Activated CD4-positive, alpha-beta T cell treated with anti-CD3 and anti-CD28 coated beads, Interleukin-2, amount 50 U/mL, for 24 hours (primary cell): ENCODE measurements around the gene KCNF1.

Experiments
- DNase-seq, 2 donors: peaks; one replicate each; pipeline ENCODE4 v3.0.0-alpha.2; 2020; ENCODE audit warnings: low read depth in 1 of 2, low spot score in 1 of 2

Gene KCNF1

DNA sequence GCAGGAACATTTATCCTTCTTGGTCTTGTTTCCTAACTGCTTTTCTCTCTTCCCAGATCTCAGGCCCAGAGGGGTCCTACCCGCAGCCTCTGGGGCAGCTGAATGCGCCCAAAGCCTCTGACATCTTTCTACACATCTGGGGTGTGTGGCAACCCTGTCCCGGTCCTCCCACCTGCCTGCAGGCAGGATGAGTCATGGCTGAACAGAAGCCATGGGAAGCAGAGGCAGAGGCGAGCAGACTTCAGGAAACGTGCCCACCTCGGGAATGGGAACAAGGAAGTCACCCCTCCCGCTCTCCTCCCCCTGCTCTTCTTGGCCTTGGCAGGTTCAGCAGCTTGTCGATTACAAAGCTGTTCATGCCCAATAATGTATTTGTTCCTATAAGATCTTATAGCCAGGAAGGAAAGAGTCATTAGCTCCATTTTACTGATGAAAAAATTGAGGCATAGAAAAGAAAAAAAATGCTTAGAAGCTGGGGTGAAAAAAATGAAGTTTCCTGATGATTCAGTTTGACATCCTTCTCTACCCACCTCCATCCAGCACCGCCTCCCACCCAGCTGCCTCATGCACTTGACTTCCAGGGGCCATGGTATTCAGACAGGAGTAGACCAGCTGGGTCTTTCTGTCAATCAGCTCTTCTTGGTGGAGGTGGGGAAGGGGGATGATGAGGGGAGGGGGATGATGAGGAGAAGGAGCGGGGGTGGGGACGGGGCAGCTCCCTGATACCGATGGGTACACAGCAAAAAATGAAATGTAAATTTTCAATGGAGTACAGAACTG is 10.4 kb upstream of the KCNF1 start:
- no peak for DNase-seq

- no peak for DNase-seq
These were observed 7.9 kb upstream of the KCNF1 start for GRCh38 chr2:10903861-10904210.

DNA sequence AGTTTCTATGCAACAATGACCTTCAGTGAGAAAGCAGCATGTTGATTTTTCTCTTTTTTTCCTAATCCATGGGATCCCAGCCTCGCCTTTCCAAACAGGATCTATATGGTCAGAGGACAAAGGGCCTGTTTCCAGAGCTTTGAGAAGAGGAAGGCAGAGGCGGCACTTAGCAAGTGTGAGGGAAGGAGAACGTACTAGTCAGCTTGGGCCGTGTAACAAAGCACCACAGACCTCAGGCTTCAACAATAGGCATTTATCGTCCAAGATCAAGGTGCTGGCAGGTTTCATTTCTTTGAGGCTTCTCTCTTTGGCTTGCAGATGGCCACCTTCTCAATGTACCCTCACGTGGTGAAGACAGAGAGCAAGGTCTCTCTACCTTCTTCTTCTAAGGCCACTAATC is 7.3 kb upstream of the KCNF1 start:
- DNase-seq: no peak

- DNase-seq: no peak
These were observed 6.5 kb upstream of the KCNF1 start for GRCh38 chr2:10905006-10905861.

- no peak for DNase-seq
These were observed 5.9 kb upstream of the KCNF1 start for GRCh38 chr2:10905862-10906143.

DNA sequence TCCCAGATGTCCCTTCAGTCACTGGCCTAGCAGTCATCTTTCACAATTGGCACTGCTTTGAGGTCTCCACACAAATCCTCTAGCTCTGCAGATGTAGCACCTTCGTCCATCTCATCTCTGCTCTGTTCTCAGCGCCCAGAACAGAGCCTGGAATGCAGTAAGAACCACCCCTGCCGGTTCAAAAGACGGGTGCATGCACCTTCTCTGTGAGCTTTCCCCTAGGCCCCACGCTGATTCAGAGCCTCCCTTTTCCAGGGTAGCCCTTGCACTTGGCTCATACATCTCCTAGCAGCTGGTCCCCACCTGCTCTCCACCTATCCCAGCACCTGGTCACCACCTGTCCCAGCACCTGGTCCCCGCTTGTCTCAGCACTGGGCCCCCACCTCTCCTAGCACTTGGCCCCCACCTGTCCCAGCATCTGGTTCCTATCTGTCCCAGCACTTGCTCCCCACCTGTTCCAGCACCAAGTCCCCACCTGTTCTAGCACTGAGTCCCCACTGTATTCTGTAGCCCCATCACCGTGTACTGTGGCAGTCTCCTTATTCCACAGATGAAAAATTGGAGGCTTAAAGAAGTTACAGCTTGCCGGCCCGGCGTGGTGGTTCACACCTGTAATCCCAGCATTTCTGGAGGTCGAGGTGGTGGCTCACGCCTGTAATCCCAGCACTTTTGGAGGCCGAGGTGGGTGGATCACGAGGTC is 4.7 kb upstream of the KCNF1 start:
- DNase-seq: no peak

DNA sequence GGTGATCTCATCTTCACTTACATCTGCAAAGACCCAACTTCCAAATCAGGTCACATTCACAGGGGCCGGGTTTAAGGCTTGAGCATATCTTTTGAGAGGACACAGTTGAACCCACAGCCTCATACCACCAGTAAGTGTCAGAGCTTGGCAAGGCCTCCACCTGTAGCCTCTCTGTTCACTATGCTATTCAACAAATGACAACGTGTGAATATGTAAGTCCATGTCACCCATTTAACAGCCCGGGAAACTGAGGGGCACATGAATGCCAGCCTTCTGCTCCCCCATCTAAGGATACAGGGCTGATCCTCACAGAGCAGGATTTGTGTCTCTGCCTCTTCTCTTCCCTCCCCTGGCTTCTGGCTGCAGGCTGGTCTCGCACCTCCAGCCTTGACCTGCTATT is 3.5 kb upstream of the KCNF1 start:
- DNase-seq: no peak

GRCh38 chr2:10909050-10909995 is 2.4 kb upstream of the KCNF1 start:
- DNase-seq: no peak

DNA sequence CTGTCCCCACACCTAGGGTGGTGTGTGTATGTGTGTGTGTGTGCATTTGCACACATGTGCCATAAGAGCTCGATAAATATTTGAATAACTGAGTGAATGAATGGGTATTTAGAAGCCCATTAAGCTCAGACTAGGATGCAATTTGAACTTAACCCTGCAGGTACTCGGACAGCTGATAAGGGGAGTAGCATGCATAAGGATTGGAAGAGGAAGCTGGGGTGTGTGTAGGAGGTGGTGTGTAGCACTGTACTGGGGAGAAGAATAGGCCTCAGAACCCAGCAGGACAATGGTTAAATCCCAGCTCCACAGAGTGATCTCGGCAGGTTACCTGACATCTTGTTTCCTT is 1.8 kb upstream of the KCNF1 start:
- DNase-seq: no peak

DNA sequence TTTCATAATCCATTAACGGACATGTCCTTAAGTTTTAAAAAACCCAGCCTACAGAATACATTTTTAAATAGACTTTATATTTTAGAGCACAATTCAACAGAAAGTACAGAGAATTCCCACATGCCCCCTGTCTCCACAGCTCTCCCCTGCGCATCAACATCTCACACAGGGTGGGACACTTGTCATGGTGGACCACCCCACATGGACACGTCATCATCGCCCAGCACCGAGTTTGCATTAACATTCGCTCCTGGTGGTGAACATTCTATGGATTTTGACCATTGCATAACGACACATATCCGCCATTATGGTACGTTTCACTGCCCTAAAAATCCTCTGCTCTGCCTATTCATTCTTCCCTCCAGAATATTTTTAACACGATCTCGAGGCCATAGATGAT is 1.1 kb upstream of the KCNF1 start:
- DNase-seq: no peak

DNA sequence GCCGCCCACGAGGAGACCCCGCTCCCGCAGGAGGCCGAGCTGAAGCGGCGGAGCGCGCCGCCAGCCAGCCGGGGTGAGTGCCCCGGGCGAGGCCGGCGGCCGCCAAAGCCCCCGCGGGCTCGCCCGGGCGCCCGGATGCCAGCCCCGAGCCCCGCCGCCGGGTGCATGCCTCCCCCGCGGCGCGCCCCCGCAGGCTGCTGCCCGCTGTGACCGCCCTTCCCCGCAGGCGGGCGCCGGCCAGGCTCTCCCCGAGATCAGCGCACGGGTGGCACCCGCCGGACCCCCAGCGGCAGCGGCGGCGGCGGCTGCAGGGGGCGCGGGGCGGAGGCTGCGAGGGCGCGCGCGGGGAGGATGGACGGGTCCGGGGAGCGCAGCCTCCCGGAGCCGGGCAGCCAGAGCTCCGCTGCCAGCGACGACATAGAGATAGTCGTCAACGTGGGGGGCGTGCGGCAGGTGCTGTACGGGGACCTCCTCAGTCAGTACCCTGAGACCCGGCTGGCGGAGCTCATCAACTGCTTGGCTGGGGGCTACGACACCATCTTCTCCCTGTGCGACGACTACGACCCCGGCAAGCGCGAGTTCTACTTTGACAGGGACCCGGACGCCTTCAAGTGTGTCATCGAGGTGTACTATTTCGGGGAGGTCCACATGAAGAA is 470 bp downstream of the KCNF1 start:
- no peak for DNase-seq

- no peak for DNase-seq
These were observed 1.2 kb downstream of the KCNF1 start for GRCh38 chr2:10912796-10913455.

DNA sequence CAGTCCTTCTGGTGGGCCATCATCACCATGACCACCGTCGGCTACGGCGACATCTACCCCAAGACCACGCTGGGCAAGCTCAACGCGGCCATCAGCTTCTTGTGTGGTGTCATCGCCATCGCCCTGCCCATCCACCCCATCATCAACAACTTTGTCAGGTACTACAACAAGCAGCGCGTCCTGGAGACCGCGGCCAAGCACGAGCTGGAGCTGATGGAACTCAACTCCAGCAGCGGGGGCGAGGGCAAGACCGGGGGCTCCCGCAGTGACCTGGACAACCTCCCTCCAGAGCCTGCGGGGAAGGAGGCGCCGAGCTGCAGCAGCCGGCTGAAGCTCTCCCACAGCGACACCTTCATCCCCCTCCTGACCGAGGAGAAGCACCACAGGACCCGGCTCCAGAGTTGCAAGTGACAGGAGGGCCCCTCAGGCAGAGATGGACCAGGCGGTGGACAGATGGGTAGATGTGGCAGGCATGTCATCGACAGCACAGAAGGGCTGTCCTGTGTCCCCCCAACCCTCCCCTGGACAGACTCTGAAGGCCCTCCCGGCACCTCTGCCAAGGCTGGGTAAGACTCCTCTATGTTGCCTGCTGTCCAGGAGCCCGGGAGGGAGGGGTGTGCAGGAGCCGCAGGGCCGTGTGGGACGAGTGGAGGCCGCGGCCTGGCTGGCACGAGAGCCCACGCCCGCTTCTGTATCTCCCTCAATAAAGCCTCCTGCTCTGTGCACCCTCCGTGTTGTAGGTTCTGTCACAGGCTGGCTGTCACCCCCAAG is 2.0 kb downstream of the KCNF1 start:
- DNase-seq: no peak

GRCh38 chr2:10914272-10914693 is 2.5 kb downstream of the KCNF1 start:
- DNase-seq: no peak

GRCh38 chr2:10915236-10915635 is 3.5 kb downstream of the KCNF1 start:
- no peak for DNase-seq

DNA sequence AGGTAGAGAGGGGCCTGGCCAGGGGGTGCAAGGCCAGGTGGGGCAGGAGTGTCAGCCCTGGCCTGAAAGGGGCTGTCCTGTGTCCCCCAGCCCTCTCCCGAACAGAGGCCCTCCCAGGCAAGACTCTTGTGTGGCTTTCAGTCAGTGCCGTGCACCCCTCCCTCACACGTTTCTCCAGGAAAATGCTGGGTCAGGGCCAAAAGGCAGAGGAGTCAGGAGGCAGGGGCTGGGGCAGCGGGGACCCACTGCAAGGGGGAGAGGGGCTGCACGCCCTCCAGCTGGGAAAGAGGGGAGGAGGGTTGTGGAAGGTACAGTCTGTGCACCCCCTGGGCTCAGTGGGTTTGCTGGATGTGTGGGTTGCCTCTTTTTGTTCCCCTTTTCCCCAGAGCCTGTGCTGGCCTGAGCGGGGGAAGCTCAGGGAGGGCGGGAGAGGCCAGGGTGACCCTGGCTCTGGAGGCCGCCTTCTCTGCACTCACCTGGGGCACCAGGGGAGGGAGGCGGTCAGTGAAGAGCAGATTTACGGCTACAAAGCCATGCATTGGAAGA is 4.1 kb downstream of the KCNF1 start:
- no peak for DNase-seq

DNA sequence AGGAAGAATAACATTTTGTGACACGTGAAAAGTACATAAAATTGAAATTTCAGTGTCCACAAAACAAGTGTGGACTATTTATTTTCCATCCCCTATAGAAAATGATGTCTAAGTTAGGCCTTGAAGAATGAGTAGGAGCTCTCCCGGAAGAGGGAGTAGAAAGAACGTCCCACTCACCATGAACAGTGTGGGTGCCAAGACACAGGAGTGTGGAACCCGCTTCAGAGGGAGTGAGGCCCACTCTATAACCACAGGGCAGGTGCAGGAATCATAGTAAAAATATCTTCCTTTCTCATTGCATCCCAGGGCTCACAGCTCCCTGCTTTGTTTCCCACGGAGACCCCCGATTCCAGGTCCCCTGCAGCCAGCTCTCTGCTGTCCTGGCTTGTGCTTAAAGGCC is 5.2 kb downstream of the KCNF1 start:
- no peak for DNase-seq

- no peak for DNase-seq
These were observed 6.2 kb downstream of the KCNF1 start for GRCh38 chr2:10917927-10918326.
